Activated CD8-positive, alpha-beta memory T cell treated with anti-CD3 and anti-CD28 coated beads, Interleukin-2, amount 50 U/mL, for 24 hours (primary cell): Measurements from ENCODE around the gene TMEM79.
A peak's percentile ranks its signal among the peaks of the same experiment; 100 is the strongest.
"Not testable (repeated sequence)": the region's sequence is repeated elsewhere in the genome, so short reads cannot be mapped to it uniquely, and the experiment has no call there.

Source experiments
- DNase-seq: peaks from one replicate; pipeline ENCODE4 v3.0.0-alpha.2; 2020; ENCODE audit errors: extremely low read depth

Gene TMEM79

GRCh38 chr1:156303241-156303640 is 19.1 kb downstream of the TMEM79 start:
- no peak for DNase-seq

GRCh38 chr1:156305215-156305614 is 21.1 kb downstream of the TMEM79 start:
- no peak for DNase-seq

- DNase-seq: no peak
These were observed 24.0 kb downstream of the TMEM79 start for GRCh38 chr1:156308078-156308477.

GRCh38 chr1:156310962-156311361 is 26.8 kb downstream of the TMEM79 start:
- DNase-seq: no peak

GRCh38 chr1:156316909-156317308 is 32.8 kb downstream of the TMEM79 start:
- DNase-seq: no peak

GRCh38 chr1:156319664-156320063 is 35.5 kb downstream of the TMEM79 start:
- DNase-seq: no peak

GRCh38 chr1:156320560-156320959 is 36.4 kb downstream of the TMEM79 start:
- DNase-seq: no peak

GRCh38 chr1:156323179-156323578 is 39.1 kb downstream of the TMEM79 start:
- not testable (repeated sequence) for DNase-seq

GRCh38 chr1:156336242-156336641 is 52.1 kb downstream of the TMEM79 start:
- no peak for DNase-seq

GRCh38 chr1:156337052-156337887 is 53.1 kb downstream of the TMEM79 start:
- DNase-seq: no peak

- DNase-seq: no peak
These were observed 53.7 kb downstream of the TMEM79 start for GRCh38 chr1:156337888-156338179.

- DNase-seq: peak; percentile 97
These were observed 54.3 kb downstream of the TMEM79 start, which contains the start of the genes CCT3 and TSACC for GRCh38 chr1:156338180-156338976. TSS of gene CCT3 (minus strand) at chr1:156338292. CDS start at chr1:156338184, 108 bp downstream. TSS of gene TSACC (plus strand) at chr1:156338526. CDS start at chr1:156339758, 1,232 bp downstream.
